Muscle layer of colon (tissue), 2 donors: ENCODE data around the gene HSD17B12.

Source experiments
- H3K27ac ChIP-seq: one replicate; pipeline ENCODE4 v1.7.0; 2013; ENCODE audit warnings: low read depth, mild to moderate bottlenecking, low read length, moderate library complexity
- H3K27me3 ChIP-seq, 2 donors: one replicate each; pipeline ENCODE4 v1.7.0; 2013; ENCODE audit warnings: low read length in 2 of 2, mild to moderate bottlenecking in 2 of 2; ENCODE audit not compliant: insufficient read depth in 2 of 2, control insufficient read depth in 1 of 2
- H3K36me3 ChIP-seq: one replicate; pipeline ENCODE4 v1.7.0; 2013; ENCODE audit warnings: mild to moderate bottlenecking, low read length; ENCODE audit not compliant: insufficient read depth
- H3K4me1 ChIP-seq: one replicate; pipeline ENCODE4 v1.7.0; 2013; ENCODE audit warnings: mild to moderate bottlenecking, low read length; ENCODE audit not compliant: insufficient read depth
- H3K4me3 ChIP-seq, 2 donors: one replicate each; pipeline ENCODE4 v1.7.0; 2013; ENCODE audit warnings: low read length in 2 of 2, low read depth in 1 of 2, mild to moderate bottlenecking in 1 of 2, moderate library complexity in 1 of 2
- H3K9ac ChIP-seq: one replicate; pipeline ENCODE4 v1.7.0; 2013; ENCODE audit warnings: low read length
- H3K9me3 ChIP-seq: one replicate; pipeline ENCODE4 v1.7.0; 2013; ENCODE audit warnings: mild to moderate bottlenecking, low read length
- donor health status: abdominal sarcoma.
- donor health status: Adenocarcinoma of cecum.

The HSD17B12 gene

DNA sequence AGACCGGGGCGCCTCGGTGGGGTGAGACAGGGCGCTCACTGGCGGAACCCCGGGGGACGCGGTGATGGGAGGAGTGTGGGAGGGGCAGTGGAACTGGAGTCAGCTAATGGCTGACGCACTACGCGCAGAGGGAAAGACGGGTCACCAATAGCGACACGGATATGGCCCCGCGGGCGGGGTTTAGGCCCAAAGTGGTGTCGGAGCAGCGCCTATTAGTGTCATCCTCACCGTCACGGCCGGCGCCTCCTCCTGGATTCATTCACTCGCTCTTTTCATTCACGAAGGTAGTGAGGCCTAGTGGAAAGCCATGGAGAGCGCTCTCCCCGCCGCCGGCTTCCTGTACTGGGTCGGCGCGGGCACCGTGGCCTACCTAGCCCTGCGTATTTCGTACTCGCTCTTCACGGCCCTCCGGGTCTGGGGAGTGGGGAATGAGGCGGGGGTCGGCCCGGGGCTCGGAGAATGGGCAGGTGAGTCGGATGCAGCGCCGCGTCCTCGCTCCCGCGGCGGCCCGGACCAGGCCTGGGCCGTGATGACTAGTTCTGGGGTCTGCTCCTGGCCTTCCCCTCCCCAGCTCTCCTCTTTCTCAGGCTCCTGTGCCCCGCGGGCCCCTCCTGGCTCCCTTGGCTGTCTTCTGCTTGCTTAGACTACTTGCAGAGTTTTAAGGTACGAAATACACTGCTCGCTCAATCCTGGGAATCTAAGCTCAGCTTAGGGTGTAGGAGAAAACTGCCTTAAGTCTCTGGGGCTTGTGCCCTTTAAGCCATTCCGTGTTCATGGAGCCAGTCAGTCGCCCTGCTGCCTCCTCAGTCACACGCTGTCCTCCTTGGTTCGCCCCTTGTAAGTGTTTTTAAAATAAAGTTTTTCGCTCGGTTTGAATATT is at the start of gene HSD17B12:
HSD17B12 (plus strand) TSS at position 218 of the 880 bp plus-strand sequence; CDS start at position 308, 90 bp downstream.
- H3K4me1 ChIP-seq: peaks cover 5% of the 10 kb centered on the region

DNA sequence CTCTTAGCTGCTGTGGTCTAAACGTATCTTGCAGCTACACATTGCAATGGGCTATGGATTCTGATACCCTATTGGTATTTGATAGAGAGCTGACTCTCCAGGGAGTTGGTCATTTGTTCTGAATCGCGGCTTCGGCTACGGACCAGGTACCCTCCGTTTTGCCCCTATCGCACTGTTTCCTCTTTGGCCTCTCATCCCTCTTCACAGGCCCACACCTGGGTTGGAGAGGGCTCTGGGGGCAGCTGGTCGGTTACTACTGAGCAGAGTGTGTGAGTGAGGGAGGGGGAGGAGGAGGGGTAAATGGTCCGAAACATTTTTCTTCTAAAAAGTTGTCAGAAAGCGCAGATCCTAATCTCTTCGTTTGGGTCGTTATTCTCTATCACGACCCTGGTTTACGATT is 48.8 kb upstream of the HSD17B12 start:
- no peak overlapping the region for H3K4me3 ChIP-seq
- no peak overlapping the region for H3K27ac ChIP-seq
- peaks cover 0 to 7% of the 10 kb centered on the region in 2 donors for H3K27me3 ChIP-seq
- H3K36me3 ChIP-seq: no peaks in the 10 kb centered on the region
- H3K4me1 ChIP-seq: no peaks in the 10 kb centered on the region
- no peaks in the 10 kb centered on the region for H3K9me3 ChIP-seq
- H3K9ac ChIP-seq: no peak overlapping the region

More for the DNA sequence above, at the start of gene HSD17B12:
- Histone ChIP-seq H3K36me3 (no peaks in the 10 kb centered on the region), H3K27me3 (no peaks in the 10 kb centered on the region), H3K9ac (peak within 1 kb of the TSS; percentile 80), H3K27ac (peak within 1 kb of the TSS; percentile 90), H3K4me3 (peak within 1 kb of the TSS; percentile 83 to 84), H3K9me3 (no peaks in the 10 kb centered on the region)

DNA sequence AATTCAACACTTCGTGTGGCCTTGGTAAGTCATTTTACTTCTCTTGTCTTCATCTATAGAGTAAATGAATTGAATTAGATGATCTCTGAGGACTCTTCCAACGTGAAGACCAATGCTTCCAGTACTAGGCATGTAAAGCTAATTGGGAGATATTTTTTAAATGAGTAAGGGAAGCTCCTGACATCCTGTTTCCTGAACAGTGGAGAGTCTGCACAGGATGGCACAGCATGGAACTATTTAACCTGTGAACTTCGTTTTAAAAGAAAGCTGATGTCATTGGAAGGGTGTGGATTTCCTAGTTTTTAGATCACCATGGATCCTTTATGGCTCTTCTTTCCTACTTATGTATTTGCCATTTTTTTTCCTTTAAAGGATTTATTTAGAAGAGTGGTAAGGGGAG is 48.4 kb upstream of the HSD17B12 start:
- no peaks in the 10 kb centered on the region for H3K9me3 ChIP-seq
- H3K9ac ChIP-seq: no peak overlapping the region
- no peak overlapping the region for H3K4me3 ChIP-seq
- peaks cover 0 to 7% of the 10 kb centered on the region in 2 donors for H3K27me3 ChIP-seq
- H3K36me3 ChIP-seq: no peaks in the 10 kb centered on the region
- no peak overlapping the region for H3K27ac ChIP-seq
- H3K4me1 ChIP-seq: no peaks in the 10 kb centered on the region

DNA sequence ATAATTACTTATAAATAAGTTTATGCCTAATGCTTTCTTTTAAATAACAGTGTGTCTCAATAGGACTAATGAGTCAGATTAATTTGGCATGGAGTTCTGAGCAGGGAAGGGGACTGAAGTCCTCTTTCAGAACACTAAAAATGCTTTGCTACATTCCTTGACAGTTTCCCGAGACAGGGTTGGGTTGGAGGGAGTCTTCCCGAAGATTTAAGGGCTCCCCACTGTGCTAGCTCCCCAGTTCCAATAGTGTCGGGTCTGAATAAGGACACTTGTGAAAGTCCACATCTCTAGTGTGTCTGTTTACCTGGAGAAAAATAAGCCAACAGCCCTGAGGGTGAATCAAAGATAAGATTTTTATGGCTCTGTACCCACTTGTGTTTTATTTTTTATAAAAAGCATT is 41.8 kb upstream of the HSD17B12 start:
- Histone ChIP-seq H3K36me3 (no peaks in the 10 kb centered on the region), H3K9ac (no peak overlapping the region), H3K27me3 (peaks cover 9 to 11% of the 10 kb centered on the region in 2 donors), H3K9me3 (no peaks in the 10 kb centered on the region), H3K4me1 (no peaks in the 10 kb centered on the region), H3K4me3 (no peak overlapping the region), H3K27ac (no peak overlapping the region)

DNA sequence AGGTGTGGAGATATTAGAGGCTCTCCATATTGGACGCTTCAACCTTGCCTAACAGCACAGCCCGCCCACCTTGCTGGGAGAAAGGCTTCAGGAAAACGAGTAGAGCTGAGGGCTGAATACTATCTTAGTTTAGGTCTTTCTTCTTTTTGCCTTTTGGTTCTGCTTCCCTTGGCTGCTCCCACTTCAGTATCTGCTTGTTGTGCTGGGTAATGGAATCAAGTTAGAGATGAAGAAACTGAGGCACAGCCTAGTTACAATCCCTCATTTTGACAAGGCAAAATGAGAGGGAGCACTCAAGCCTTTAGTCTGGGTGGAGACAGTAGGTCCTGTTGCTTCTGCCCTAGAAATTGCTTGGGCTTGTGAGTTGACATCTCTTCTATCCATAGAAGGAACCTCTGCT is 41.3 kb upstream of the HSD17B12 start:
- H3K27ac ChIP-seq: no peak overlapping the region
- no peak overlapping the region for H3K9ac ChIP-seq
- H3K27me3 ChIP-seq: peaks cover 9 to 11% of the 10 kb centered on the region in 2 donors
- no peaks in the 10 kb centered on the region for H3K4me1 ChIP-seq
- H3K4me3 ChIP-seq: no peak overlapping the region
- H3K36me3 ChIP-seq: no peaks in the 10 kb centered on the region
- no peaks in the 10 kb centered on the region for H3K9me3 ChIP-seq

DNA sequence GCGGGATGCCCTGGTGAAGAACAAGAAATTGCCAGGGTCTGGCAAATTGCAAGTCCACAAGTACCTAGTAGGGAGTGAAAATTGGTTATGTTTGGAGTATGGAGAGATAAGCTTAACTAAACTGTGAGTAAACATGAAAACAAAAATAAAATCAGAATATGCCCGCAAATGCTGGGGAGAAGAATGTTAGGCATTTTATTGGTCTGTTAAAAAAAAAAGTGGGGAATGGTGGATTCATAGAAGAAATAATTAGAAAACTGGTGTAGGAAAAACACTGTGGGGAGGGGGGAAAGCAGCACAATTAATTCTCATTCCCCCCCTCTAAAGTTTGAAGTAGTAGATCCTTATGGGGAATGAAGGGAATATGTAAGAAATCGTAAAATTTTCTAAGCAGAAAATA is 40.6 kb upstream of the HSD17B12 start:
- peaks cover 3% of the 10 kb centered on the region for H3K4me1 ChIP-seq
- H3K27ac ChIP-seq: no peak overlapping the region
- H3K9ac ChIP-seq: no peak overlapping the region
- no peak overlapping the region for H3K4me3 ChIP-seq
- H3K27me3 ChIP-seq: peaks cover 9 to 11% of the 10 kb centered on the region in 2 donors
- H3K36me3 ChIP-seq: no peaks in the 10 kb centered on the region
- H3K9me3 ChIP-seq: no peaks in the 10 kb centered on the region

DNA sequence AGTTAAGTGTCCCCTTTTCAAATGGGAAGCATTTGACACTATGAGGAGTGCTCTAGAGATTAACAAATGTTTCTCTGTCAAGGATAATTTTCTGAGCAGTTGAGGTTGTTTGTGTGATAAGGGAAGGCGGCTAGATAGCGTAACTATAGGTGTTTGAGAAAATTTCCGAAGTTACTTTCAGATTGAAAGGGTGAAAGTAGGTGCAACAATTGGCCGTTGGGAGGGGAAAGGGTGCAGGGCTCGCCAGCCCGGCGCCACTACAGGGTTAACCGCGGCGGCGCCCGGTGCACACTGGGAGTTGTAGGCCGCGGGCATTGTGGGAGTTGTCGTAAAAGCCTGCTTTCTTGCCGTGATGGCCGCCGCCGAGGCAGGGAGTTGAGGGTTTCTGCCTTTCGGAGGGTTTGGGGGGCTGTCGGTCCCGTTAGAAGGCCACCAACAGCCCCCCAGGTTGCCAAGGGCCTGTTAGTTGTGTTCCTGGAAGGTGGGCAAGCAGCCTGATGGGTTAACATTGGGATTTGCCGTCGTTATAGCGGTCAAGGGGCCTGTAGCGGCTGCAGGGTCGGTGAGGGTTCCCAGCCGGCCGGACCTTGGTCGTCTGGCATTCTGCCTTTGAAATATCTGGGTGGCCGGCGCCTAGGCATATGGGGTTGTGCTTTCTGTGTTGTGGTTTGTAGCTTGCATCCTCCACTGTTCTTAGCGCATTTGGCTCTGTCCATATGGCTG is 36.5 kb upstream of the HSD17B12 start:
- peak overlapping the region; percentile 94 to 96 for H3K4me3 ChIP-seq
- peak overlapping the region; percentile 85 for H3K9ac ChIP-seq
- H3K9me3 ChIP-seq: no peaks in the 10 kb centered on the region
- peaks cover 11% of the 10 kb centered on the region for H3K4me1 ChIP-seq
- no peaks in the 10 kb centered on the region for H3K36me3 ChIP-seq
- peaks cover 7 to 9% of the 10 kb centered on the region in 2 donors for H3K27me3 ChIP-seq
- peak overlapping the region; percentile 50 for H3K27ac ChIP-seq

DNA sequence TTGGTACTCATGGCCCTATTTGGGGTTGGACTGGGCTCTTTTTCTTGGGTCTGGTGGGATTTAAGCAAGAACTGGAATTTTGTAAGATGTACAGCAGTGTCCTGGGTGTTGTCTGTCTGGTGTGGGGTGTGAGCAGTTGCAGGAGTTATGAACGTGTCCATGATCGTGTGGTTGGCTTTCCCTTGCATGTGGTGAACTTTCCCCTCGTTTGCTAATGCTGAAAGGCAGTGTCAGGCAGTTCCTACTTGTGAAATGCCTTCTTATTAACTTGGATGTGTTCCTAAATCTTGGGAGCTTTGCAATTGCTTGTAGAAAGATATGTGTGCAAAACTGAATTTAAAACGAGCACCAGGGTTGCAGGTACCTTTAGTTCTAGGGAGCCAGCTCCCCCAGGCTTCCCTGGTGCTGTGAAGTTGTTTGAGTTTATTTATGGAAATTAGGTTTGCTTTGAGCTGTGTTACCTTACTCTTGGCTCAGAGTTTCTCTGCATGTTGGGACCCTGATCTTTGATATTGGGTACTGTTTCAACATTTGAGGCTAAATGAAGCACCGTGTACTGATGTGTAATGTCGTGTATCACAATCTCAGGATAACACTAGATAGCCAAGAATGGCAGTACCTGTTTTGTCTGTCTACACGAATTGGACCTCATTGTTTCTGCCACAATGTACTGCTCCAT is 35.8 kb upstream of the HSD17B12 start:
- peak overlapping the region; percentile 50 for H3K27ac ChIP-seq
- H3K36me3 ChIP-seq: no peaks in the 10 kb centered on the region
- H3K4me3 ChIP-seq: peak overlapping the region; percentile 94 to 96
- peak overlapping the region; percentile 85 for H3K9ac ChIP-seq
- peaks cover 11% of the 10 kb centered on the region for H3K4me1 ChIP-seq
- H3K9me3 ChIP-seq: no peaks in the 10 kb centered on the region
- H3K27me3 ChIP-seq: peaks cover under 1 to 3% of the 10 kb centered on the region in 2 donors

DNA sequence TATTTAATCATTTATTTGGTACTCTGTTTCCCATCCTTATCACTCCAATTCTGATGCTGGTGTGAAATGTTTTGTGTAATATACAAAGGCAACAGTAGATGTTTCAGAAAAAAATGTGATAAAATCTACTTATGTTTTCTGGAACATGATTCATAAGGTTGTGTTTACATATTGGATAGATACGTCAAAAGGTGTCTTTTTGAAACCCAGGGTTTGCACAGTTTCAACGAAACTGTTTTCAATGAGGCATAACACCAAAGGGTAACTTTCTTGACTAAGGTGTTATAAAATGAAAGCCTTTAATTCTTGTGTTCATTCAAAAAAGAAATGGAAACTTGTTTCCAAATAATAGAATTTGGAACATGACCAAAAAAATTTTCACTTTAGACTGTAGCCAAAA is 33.8 kb upstream of the HSD17B12 start:
- no peaks in the 10 kb centered on the region for H3K36me3 ChIP-seq
- H3K4me1 ChIP-seq: peaks cover 11% of the 10 kb centered on the region
- H3K9me3 ChIP-seq: no peaks in the 10 kb centered on the region
- no peaks in the 10 kb centered on the region for H3K27me3 ChIP-seq
- no peak overlapping the region for H3K27ac ChIP-seq
- H3K9ac ChIP-seq: no peak overlapping the region
- no peak overlapping the region for H3K4me3 ChIP-seq

DNA sequence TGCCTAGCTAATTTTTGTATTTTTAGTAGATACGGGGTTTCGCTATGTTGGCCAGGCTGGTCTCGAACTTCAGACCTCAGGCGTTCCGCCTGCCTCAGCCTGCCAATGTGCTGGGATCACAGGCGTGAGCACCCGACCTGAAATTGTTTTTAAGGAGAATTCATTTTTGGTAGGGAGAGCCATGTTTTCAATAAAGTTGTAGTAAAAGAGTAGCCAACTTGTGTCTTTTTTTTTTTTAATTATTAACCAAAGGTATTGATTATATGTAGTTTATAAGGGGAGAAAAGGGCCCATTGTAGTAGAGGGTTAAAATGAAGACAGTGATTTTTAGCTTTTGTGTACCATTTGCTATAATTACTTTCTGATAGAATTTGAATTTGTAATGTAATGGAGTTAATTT is 31.6 kb upstream of the HSD17B12 start:
- no peak overlapping the region for H3K9ac ChIP-seq
- H3K9me3 ChIP-seq: no peaks in the 10 kb centered on the region
- H3K4me1 ChIP-seq: peaks cover 11% of the 10 kb centered on the region
- no peaks in the 10 kb centered on the region for H3K27me3 ChIP-seq
- H3K27ac ChIP-seq: no peak overlapping the region
- no peaks in the 10 kb centered on the region for H3K36me3 ChIP-seq
- no peak overlapping the region for H3K4me3 ChIP-seq

DNA sequence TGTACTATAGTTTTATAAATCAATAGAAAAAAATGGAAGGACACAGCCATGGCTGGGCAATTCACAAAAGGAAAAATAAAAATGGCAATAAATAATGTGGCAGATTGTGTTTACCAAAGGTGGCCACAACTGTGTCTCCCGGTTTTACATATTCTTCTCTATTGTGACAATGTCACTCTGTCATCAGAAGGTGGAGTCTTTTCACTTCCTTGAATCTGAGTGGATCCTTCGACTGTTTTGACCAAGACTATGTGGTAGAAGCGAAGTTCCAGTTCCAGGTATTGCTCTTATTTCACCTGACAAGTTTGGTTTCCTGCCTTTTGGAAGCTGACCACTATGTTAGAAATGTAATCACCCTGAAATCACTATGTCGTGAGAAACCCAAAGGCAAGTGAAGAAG is 31.0 kb upstream of the HSD17B12 start:
- H3K27me3 ChIP-seq: no peaks in the 10 kb centered on the region
- no peaks in the 10 kb centered on the region for H3K9me3 ChIP-seq
- no peak overlapping the region for H3K9ac ChIP-seq
- H3K4me1 ChIP-seq: peaks cover 11% of the 10 kb centered on the region
- no peak overlapping the region for H3K27ac ChIP-seq
- H3K36me3 ChIP-seq: no peaks in the 10 kb centered on the region
- no peak overlapping the region for H3K4me3 ChIP-seq
